GM23338 (cell line): ENCODE results near the gene MEGF6.

Source experiments
- EZH2 ChIP-seq: fragments of 200-600 bp; sonication (generic); IDR thresholded peaks from one replicate; pipeline ENCODE4 v1.8.0; 2017; ENCODE audit warnings: antibody characterized with exemption, mild to moderate bottlenecking, low read depth; ENCODE audit not compliant: unreplicated experiment
- EZH2phosphoT487 ChIP-seq: fragments of 200-600 bp; sonication (generic); IDR thresholded peaks from one replicate; pipeline ENCODE4 v1.8.1; 2018; ENCODE audit warnings: antibody characterized with exemption; ENCODE audit not compliant: unreplicated experiment
- POLR2AphosphoS5 ChIP-seq: IDR thresholded peaks from 2 replicates; pipeline ENCODE4 v1.6.1; 2016; ENCODE audit warnings: antibody characterized with exemption, low read depth
- REST ChIP-seq: IDR thresholded peaks from one replicate; pipeline ENCODE4 v1.6.1; 2018; ENCODE audit warnings: antibody characterized with exemption; ENCODE audit not compliant: unreplicated experiment
- STAT1 ChIP-seq: IDR thresholded peaks from one replicate; pipeline ENCODE4 v1.6.1; 2016; ENCODE audit warnings: antibody characterized with exemption; ENCODE audit not compliant: unreplicated experiment
- TF ChIP-seq, protein P1 (sequence below), 2 experiments: fragments of 200-600 bp in 1 of 2; sonication (generic) in 1 of 2; conservative IDR thresholded peaks; 2 replicates each; pipeline versions ENCODE4 v1.5.1 to v1.6.1; 2016 to 2017; ENCODE audit warnings: antibody characterized with exemption in 2 of 2, low read depth in 2 of 2, mild to moderate bottlenecking in 2 of 2, moderate library complexity in 1 of 2

- TF ChIP-seq, protein P1, sequence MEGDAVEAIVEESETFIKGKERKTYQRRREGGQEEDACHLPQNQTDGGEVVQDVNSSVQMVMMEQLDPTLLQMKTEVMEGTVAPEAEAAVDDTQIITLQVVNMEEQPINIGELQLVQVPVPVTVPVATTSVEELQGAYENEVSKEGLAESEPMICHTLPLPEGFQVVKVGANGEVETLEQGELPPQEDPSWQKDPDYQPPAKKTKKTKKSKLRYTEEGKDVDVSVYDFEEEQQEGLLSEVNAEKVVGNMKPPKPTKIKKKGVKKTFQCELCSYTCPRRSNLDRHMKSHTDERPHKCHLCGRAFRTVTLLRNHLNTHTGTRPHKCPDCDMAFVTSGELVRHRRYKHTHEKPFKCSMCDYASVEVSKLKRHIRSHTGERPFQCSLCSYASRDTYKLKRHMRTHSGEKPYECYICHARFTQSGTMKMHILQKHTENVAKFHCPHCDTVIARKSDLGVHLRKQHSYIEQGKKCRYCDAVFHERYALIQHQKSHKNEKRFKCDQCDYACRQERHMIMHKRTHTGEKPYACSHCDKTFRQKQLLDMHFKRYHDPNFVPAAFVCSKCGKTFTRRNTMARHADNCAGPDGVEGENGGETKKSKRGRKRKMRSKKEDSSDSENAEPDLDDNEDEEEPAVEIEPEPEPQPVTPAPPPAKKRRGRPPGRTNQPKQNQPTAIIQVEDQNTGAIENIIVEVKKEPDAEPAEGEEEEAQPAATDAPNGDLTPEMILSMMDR (conservative IDR thresholded peaks at IDR 0.05; ENCODE audit: low read depth in 2 of 2), result no peak
- TF ChIP-seq POLR2AphosphoS5 (no peak), EZH2phosphoT487 (no peak), REST (no peak), STAT1 (no peak), EZH2 (no peak)
Observed at GRCh38 chr1:3498246-3498930, 112.9 kb downstream of the MEGF6 start.
